Ascending aorta (tissue), 2 donors: ENCODE data around the gene ABCB11. TPM values are rescaled to one million over a fixed set of nuclear protein-coding genes. Genes with fewer than 3 reads are reported as not detected.
A peak's percentile ranks its signal among the peaks of the same experiment; 100 is the strongest.

ENCODE experiments used
- DNase-seq, 2 donors: peaks; one replicate each; pipeline ENCODE4 v3.0.0-alpha.2; 2019; ENCODE audit warnings: low spot score in 2 of 2
- H3K27ac ChIP-seq, 2 donors: fragments of 200-600 bp; sonication (generic); one replicate each; pipeline ENCODE4 v1.5.1; 2016 to 2017; ENCODE audit warnings: mild to moderate bottlenecking in 1 of 2
- H3K27me3 ChIP-seq: fragments of 200-600 bp; sonication (generic); one replicate; pipeline ENCODE4 v1.5.1; 2017
- H3K36me3 ChIP-seq, 2 donors: fragments of 200-600 bp; sonication (generic); one replicate each; pipeline ENCODE4 v1.5.1; 2016
- H3K4me1 ChIP-seq, 2 donors: fragments of 200-600 bp; sonication (generic); one replicate each; pipeline ENCODE4 v1.5.1; 2016 to 2017; ENCODE audit warnings: mild to moderate bottlenecking in 1 of 2
- H3K4me3 ChIP-seq, 2 donors: fragments of 200-600 bp; sonication (generic); one replicate each; pipeline ENCODE4 v1.5.1; 2016 to 2017; ENCODE audit warnings: mild to moderate bottlenecking in 1 of 2
- H3K9me3 ChIP-seq, 2 donors: fragments of 200-600 bp; sonication (generic); one replicate each; pipeline ENCODE4 v1.5.1; 2016
- CTCF ChIP-seq, 3 experiments: fragments of 200-600 bp in 2 of 3; fragments of 450-650 bp in 1 of 3; sonication (generic) in 2 of 3; IDR thresholded peaks; one replicate each; pipeline ENCODE4 v1.5.1; 2016 to 2019; ENCODE audit warnings: antibody characterized with exemption in 3 of 3, mild to moderate bottlenecking in 1 of 3, moderate library complexity in 1 of 3
- intact Hi-C: fragments of 100-400 bp; cut with DNase I; formaldehyde crosslinking; loops from one replicate; pipeline ENCODE4 v1.15.1; 2023
- total RNA-seq: library from RNA; depleted of rRNA; stranded (reverse); fragments of >200 nt; gene quantifications from one replicate; pipeline ENCODE4 v1.1.0, GENCODE V29; 2016

The ABCB11 gene
- total RNA-seq, 1 donor from 2014 or later, result not detected

GRCh38 chr2:168955321-168955720 is 75.8 kb downstream of the ABCB11 start:
- Histone ChIP-seq H3K9me3 (no peaks in the 10 kb centered on the region), H3K4me3 (no peak overlapping the region), H3K4me1 (no peaks in the 10 kb centered on the region), H3K36me3 (no peaks in the 10 kb centered on the region), H3K27ac (no peak overlapping the region), H3K27me3 (no peaks in the 10 kb centered on the region)
- intact Hi-C loops, result no loop called here
- no peak for TF ChIP-seq CTCF (IDR thresholded peaks at IDR 0.05)
- DNase-seq, result no peak

- no peak for TF ChIP-seq CTCF (IDR thresholded peaks at IDR 0.05)
- H3K36me3 ChIP-seq, result no peaks in the 10 kb centered on the region
- H3K27me3 ChIP-seq, result no peaks in the 10 kb centered on the region
- no peak overlapping the region for H3K4me3 ChIP-seq
- intact Hi-C loops, result no loop called here
- no peaks in the 10 kb centered on the region for H3K4me1 ChIP-seq
- no peaks in the 10 kb centered on the region for H3K9me3 ChIP-seq
- DNase-seq, result no peak
- H3K27ac ChIP-seq, result no peak overlapping the region
Measured at GRCh38 chr2:168954256-168954655, 76.9 kb downstream of the ABCB11 start.

GRCh38 chr2:168952424-168952823 is 78.7 kb downstream of the ABCB11 start:
- no peak for TF ChIP-seq CTCF (IDR thresholded peaks at IDR 0.05)
- no peaks in the 10 kb centered on the region for H3K36me3 ChIP-seq
- DNase-seq, result no peak
- H3K9me3 ChIP-seq, result no peaks in the 10 kb centered on the region
- intact Hi-C loops, result no loop called here
- no peak overlapping the region for H3K27ac ChIP-seq
- H3K4me3 ChIP-seq, result no peak overlapping the region
- H3K27me3 ChIP-seq, result no peaks in the 10 kb centered on the region
- H3K4me1 ChIP-seq, result no peaks in the 10 kb centered on the region

- H3K36me3 ChIP-seq, result no peaks in the 10 kb centered on the region
- H3K4me1 ChIP-seq, result no peaks in the 10 kb centered on the region
- no peak for DNase-seq
- no peak overlapping the region for H3K4me3 ChIP-seq
- H3K9me3 ChIP-seq, result no peaks in the 10 kb centered on the region
- H3K27me3 ChIP-seq, result no peaks in the 10 kb centered on the region
- no peak for TF ChIP-seq CTCF (IDR thresholded peaks at IDR 0.05)
- H3K27ac ChIP-seq, result no peak overlapping the region
- intact Hi-C loops, result no loop called here
Measured at GRCh38 chr2:168951871-168952270, 79.3 kb downstream of the ABCB11 start.

- Histone ChIP-seq H3K27ac (no peak overlapping the region), H3K36me3 (no peaks in the 10 kb centered on the region), H3K4me1 (no peaks in the 10 kb centered on the region), H3K9me3 (no peaks in the 10 kb centered on the region), H3K4me3 (no peak overlapping the region), H3K27me3 (no peaks in the 10 kb centered on the region)
- no peak for DNase-seq
- TF ChIP-seq CTCF (IDR thresholded peaks at IDR 0.05), result no peak
- intact Hi-C loops, result no loop called here
Measured at GRCh38 chr2:168949324-168949723, 81.8 kb downstream of the ABCB11 start.

GRCh38 chr2:168948621-168949212 is 82.4 kb downstream of the ABCB11 start:
- no peak overlapping the region for H3K27ac ChIP-seq
- H3K4me1 ChIP-seq, result no peaks in the 10 kb centered on the region
- peak in 2 of 3 experiments; percentile 22 to 25 for TF ChIP-seq CTCF (IDR thresholded peaks at IDR 0.05)
- intact Hi-C loops, result no loop called here
- H3K4me3 ChIP-seq, result no peak overlapping the region
- DNase-seq, result no peak
- H3K9me3 ChIP-seq, result no peaks in the 10 kb centered on the region
- H3K36me3 ChIP-seq, result no peaks in the 10 kb centered on the region
- H3K27me3 ChIP-seq, result no peaks in the 10 kb centered on the region
